GM08714 (cell line): Measurements from ENCODE around the gene IFFO2.

Experiments used
- H3K4me3 ChIP-seq: fragments of 200-500 bp; sonication (Bioruptor generic); 2 replicates; pipeline ENCODE4 v1.5.1; 2014; ENCODE audit warnings: mild to moderate bottlenecking, low read length, inconsistent platforms
- ZNF274 ChIP-seq: IDR thresholded peaks from 2 replicates; pipeline ENCODE4 v1.6.1; 2012; ENCODE audit warnings: mild to moderate bottlenecking, low read depth, low read length

Gene IFFO2

GRCh38 chr1:18956193-18957135, at the start of gene IFFO2:
Gene IFFO2, minus strand, starts transcription at chr1:18956676. Its CDS starts 344 bp downstream, at chr1:18956332.
- TF ChIP-seq ZNF274, result no peak
- H3K4me3 ChIP-seq, result peak within 1 kb of the TSS; percentile 86

- no peak overlapping the region for H3K4me3 ChIP-seq
- no peak for TF ChIP-seq ZNF274
Observed at GRCh38 chr1:19006000-19006399, 49.5 kb upstream of the IFFO2 start.

GRCh38 chr1:19003371-19004290, 47.2 kb upstream of the IFFO2 start:
- no peak overlapping the region for H3K4me3 ChIP-seq
- TF ChIP-seq ZNF274, result no peak

GRCh38 chr1:19000065-19000464, 43.6 kb upstream of the IFFO2 start:
- no peak overlapping the region for H3K4me3 ChIP-seq
- no peak for TF ChIP-seq ZNF274

GRCh38 chr1:18999359-18999758, 42.9 kb upstream of the IFFO2 start:
- TF ChIP-seq ZNF274, result no peak
- H3K4me3 ChIP-seq, result no peak overlapping the region

- no peak for TF ChIP-seq ZNF274
- no peak overlapping the region for H3K4me3 ChIP-seq
Observed at GRCh38 chr1:18998016-18998724, 41.7 kb upstream of the IFFO2 start.

- TF ChIP-seq ZNF274, result no peak
- no peak overlapping the region for H3K4me3 ChIP-seq
Observed at GRCh38 chr1:18997508-18997907, 41.0 kb upstream of the IFFO2 start.

- no peak for TF ChIP-seq ZNF274
Observed at GRCh38 chr1:18996548-18997177, 40.2 kb upstream of the IFFO2 start.

GRCh38 chr1:18994381-18994780, 37.9 kb upstream of the IFFO2 start:
- TF ChIP-seq ZNF274, result no peak
- H3K4me3 ChIP-seq, result no peak overlapping the region

More at GRCh38 chr1:18996548-18997177, 40.2 kb upstream of the IFFO2 start:
- no peak overlapping the region for H3K4me3 ChIP-seq

- no peak for TF ChIP-seq ZNF274
- H3K4me3 ChIP-seq, result no peak overlapping the region
Observed at GRCh38 chr1:18992646-18993045, 36.2 kb upstream of the IFFO2 start.

- TF ChIP-seq ZNF274, result no peak
- no peak overlapping the region for H3K4me3 ChIP-seq
Observed at GRCh38 chr1:18991585-18991984, 35.1 kb upstream of the IFFO2 start.

GRCh38 chr1:18989896-18990295, 33.4 kb upstream of the IFFO2 start:
- TF ChIP-seq ZNF274, result no peak
- no peak overlapping the region for H3K4me3 ChIP-seq

- H3K4me3 ChIP-seq, result no peak overlapping the region
- TF ChIP-seq ZNF274, result no peak
Observed at GRCh38 chr1:18989176-18989799, 32.8 kb upstream of the IFFO2 start.
